ENCODE measurements around the gene DLGAP4.

DLGAP4 gene

GRCh38 chr20:36305602-36306551 is at the start of gene DLGAP4:
DLGAP4 (plus strand) TSS chr20:36306339; CDS start chr20:36431718, 125,379 bp downstream.
- in situ Hi-C loops (cut with MboI; ENCODE audit: low sequenced_read_pairs) = no loop called here

GRCh38 chr20:36259177-36260061 is 46.7 kb upstream of the DLGAP4 start:
- in situ Hi-C loops (cut with MboI; ENCODE audit: low sequenced_read_pairs) = no loop called here

- in situ Hi-C loops (cut with MboI; ENCODE audit: low sequenced_read_pairs) = no loop called here
Measured at GRCh38 chr20:36260316-36260715, 45.8 kb upstream of the DLGAP4 start.

- in situ Hi-C loops (cut with MboI; ENCODE audit: low sequenced_read_pairs) = no loop called here
Measured at GRCh38 chr20:36261389-36262105, 44.6 kb upstream of the DLGAP4 start.

GRCh38 chr20:36262440-36262839 is 43.7 kb upstream of the DLGAP4 start:
- in situ Hi-C loops (cut with MboI; ENCODE audit: low sequenced_read_pairs) = no loop called here

GRCh38 chr20:36264426-36265246 is 41.5 kb upstream of the DLGAP4 start:
- in situ Hi-C loops (cut with MboI; ENCODE audit: low sequenced_read_pairs) = no loop called here

GRCh38 chr20:36266189-36266588 is 40.0 kb upstream of the DLGAP4 start:
- in situ Hi-C loops (cut with MboI; ENCODE audit: low sequenced_read_pairs) = no loop called here

GRCh38 chr20:36267605-36268381 is 38.3 kb upstream of the DLGAP4 start:
- in situ Hi-C loops (cut with MboI; ENCODE audit: low sequenced_read_pairs) = no loop called here

GRCh38 chr20:36268440-36269342 is 37.4 kb upstream of the DLGAP4 start:
- in situ Hi-C loops (cut with MboI; ENCODE audit: low sequenced_read_pairs) = no loop called here

- in situ Hi-C loops (cut with MboI; ENCODE audit: low sequenced_read_pairs) = no loop called here
Measured at GRCh38 chr20:36269507-36269906, 36.6 kb upstream of the DLGAP4 start.

GRCh38 chr20:36270744-36271638 is 35.1 kb upstream of the DLGAP4 start:
- in situ Hi-C loops (cut with MboI; ENCODE audit: low sequenced_read_pairs) = no loop called here

GRCh38 chr20:36271639-36272546 is 34.2 kb upstream of the DLGAP4 start:
- in situ Hi-C loops (cut with MboI; ENCODE audit: low sequenced_read_pairs) = no loop called here

- in situ Hi-C loops (cut with MboI; ENCODE audit: low sequenced_read_pairs) = no loop called here
Measured at GRCh38 chr20:36272547-36273220, 33.5 kb upstream of the DLGAP4 start.

- in situ Hi-C loops (cut with MboI; ENCODE audit: low sequenced_read_pairs) = no loop called here
Measured at GRCh38 chr20:36273414-36274180, 32.5 kb upstream of the DLGAP4 start.

All from hTERT RPE-1 (cell line).